ENCODE results near the gene CERKL.

The CERKL gene

GRCh38 chr2:181616715-181617114 is 40.2 kb downstream of the CERKL start:
- no peak for TF ChIP-seq CTCF (IDR thresholded peaks at IDR 0.05; ENCODE audit: low read length, missing control alignments)
- DNase-seq (ENCODE audit: low read depth), result no peak
- no peak overlapping the region for H3K4me3 ChIP-seq (replicated peaks; ENCODE audit: low read depth, low read length)

- no peak for TF ChIP-seq CTCF (IDR thresholded peaks at IDR 0.05; ENCODE audit: low read length, missing control alignments)
- no peak for DNase-seq (ENCODE audit: low read depth)
These were observed 41.8 kb downstream of the CERKL start for GRCh38 chr2:181614874-181615638.

GRCh38 chr2:181613241-181613640 is 43.7 kb downstream of the CERKL start:
- H3K4me3 ChIP-seq (replicated peaks; ENCODE audit: low read depth, low read length), result no peak overlapping the region
- TF ChIP-seq CTCF (IDR thresholded peaks at IDR 0.05; ENCODE audit: low read length, missing control alignments), result no peak
- DNase-seq (ENCODE audit: low read depth), result no peak

More at GRCh38 chr2:181614874-181615638, 41.8 kb downstream of the CERKL start:
- no peak overlapping the region for H3K4me3 ChIP-seq (replicated peaks; ENCODE audit: low read depth, low read length)

- H3K4me3 ChIP-seq (replicated peaks; ENCODE audit: low read depth, low read length), result no peak overlapping the region
- DNase-seq (ENCODE audit: low read depth), result no peak
- no peak for TF ChIP-seq CTCF (IDR thresholded peaks at IDR 0.05; ENCODE audit: low read length, missing control alignments)
These were observed 49.0 kb downstream of the CERKL start for GRCh38 chr2:181607629-181608590.

GRCh38 chr2:181605889-181606837 is 50.7 kb downstream of the CERKL start:
- no peak for TF ChIP-seq CTCF (IDR thresholded peaks at IDR 0.05; ENCODE audit: low read length, missing control alignments)
- no peak for DNase-seq (ENCODE audit: low read depth)
- no peak overlapping the region for H3K4me3 ChIP-seq (replicated peaks; ENCODE audit: low read depth, low read length)

- no peak overlapping the region for H3K4me3 ChIP-seq (replicated peaks; ENCODE audit: low read depth, low read length)
- no peak for DNase-seq (ENCODE audit: low read depth)
- no peak for TF ChIP-seq CTCF (IDR thresholded peaks at IDR 0.05; ENCODE audit: low read length, missing control alignments)
These were observed 54.9 kb downstream of the CERKL start for GRCh38 chr2:181602017-181602416.
